Prostate gland (tissue), 2 donors: Measurements from ENCODE around the gene BRSK2.

ENCODE experiments used
- CTCF ChIP-seq, 4 experiments: fragments of 200-600 bp in 2 of 4; fragments of 450-650 bp in 2 of 4; sonication (generic) in 2 of 4; IDR thresholded peaks; 1 replicate in 3 of 4; 2 replicates in 1 of 4; pipeline ENCODE4 v1.5.1; 2016 to 2019; ENCODE audit warnings: antibody characterized with exemption in 4 of 4, mild to moderate bottlenecking in 2 of 4, moderate library complexity in 2 of 4
- POLR2A ChIP-seq: fragments of 450-650 bp; IDR thresholded peaks from one replicate; pipeline ENCODE4 v1.6.1; 2016; ENCODE audit warnings: antibody characterized with exemption, mild to moderate bottlenecking
- POLR2AphosphoS5 ChIP-seq: sonication (generic); formaldehyde crosslinking; IDR thresholded peaks from one replicate; pipeline ENCODE4 v1.6.1; 2017; ENCODE audit warnings: antibody characterized with exemption

- no peak for TF ChIP-seq POLR2A
- TF ChIP-seq CTCF (IDR thresholded peaks at IDR 0.05): no peak
- no peak for TF ChIP-seq POLR2AphosphoS5
Observed at GRCh38 chr11:1446623-1447022, 56.9 kb downstream of the BRSK2 start.
